ENCODE measurements around the gene DSG1. TPM values are rescaled to one million over a fixed set of nuclear protein-coding genes. Genes with fewer than 3 reads are reported as not detected.

DSG1 gene
- total and polyA plus RNA-seq, 2 of the 13 experiments (the other 11 are each of a cell fraction or from before 2014, with no cell fraction given), result 0.04 TPM; not detected in 1

DNA sequence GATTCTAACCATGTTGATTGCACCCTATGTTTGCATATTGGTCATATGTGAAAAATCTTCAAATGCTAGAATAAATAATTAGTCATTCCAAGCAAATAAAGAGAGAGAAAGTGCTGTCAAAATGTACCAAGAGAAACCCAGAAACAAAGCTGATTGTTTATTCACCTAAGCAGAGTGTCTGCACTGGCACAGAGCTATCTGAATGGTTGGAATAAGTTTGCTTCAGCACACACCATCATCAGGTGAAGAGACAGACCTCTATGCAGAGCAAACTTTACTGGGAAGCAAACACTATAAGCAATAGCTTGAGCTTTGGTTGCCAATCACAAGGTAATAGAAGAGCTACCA lies 84.0 kb downstream of the DSG1 start (continued):
- TF ChIP-seq HNRNPUL1 (IDR thresholded peaks at IDR 0.05; ENCODE audit: low read depth, low read length), result 0 out of 2 replicates have a peak, but pooled peaks have one; percentile 1
- no peak for TF ChIP-seq LCORL (IDR thresholded peaks at IDR 0.05)
- TF ChIP-seq LCORL (CRISPR knock-in tag; IDR thresholded peaks at IDR 0.05), result 0 out of 2 replicates have a peak, but pooled peaks have one; percentile 19
- TF ChIP-seq FOSL2 (CRISPR knock-in tag; IDR thresholded peaks at IDR 0.05), result peak; percentile 55

DNA sequence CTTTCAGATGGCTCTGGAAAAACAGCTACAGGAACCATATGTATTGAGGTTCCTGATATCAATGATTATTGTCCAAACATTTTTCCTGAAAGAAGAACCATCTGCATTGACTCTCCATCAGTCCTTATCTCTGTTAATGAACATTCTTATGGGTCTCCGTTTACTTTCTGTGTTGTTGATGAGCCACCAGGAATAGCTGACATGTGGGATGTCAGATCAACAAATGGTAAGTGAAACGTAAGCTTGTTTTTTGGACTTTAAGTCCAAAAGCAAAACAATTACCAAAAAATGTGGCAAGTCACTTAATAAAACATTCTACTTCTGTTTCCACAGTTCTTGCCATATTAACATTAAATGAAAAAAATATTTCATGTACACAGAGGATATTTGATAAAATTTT lies 85.4 kb downstream of the DSG1 start:
- DNase-seq (ENCODE audit: low spot score) (peak; percentile 12), ATAC-seq (no peak), FAIRE-seq (no peak)
- BruUV-seq (replicated peaks), result no TSS peak
- ChIA-PET CTCF (ENCODE audit: low intra/inter-chr PET ratio, low total read pairs) (no interaction called here), POLR2A (interaction anchor here (1.3 to 2.5 kb wide), 2 partner anchors 17 to 107 kb away, joined by 4 to 7 read pairs; no protein-coding TSS in a partner anchor)
- Histone ChIP-seq H3K9ac (ENCODE audit: insufficient read depth, low read depth, low read length) (no peak overlapping the region), H4K20me1 (ENCODE audit: insufficient read depth, low read length) (no peaks in the 10 kb centered on the region), H3K4me2 (ENCODE audit: low read depth, low read length) (no peak overlapping the region), H3K79me2 (ENCODE audit: insufficient read depth, low read length) (no peaks in the 10 kb centered on the region), H3K27ac (ENCODE audit: extremely low read length, insufficient read depth, low read length) (no peak overlapping the region), H3K4me3 (replicated peaks in 1 of 3; ENCODE audit: insufficient read depth in 1 of 3, low read depth in 2 of 3, low read length in 3 of 3) (no peak overlapping the region), H3K27me3 (ENCODE audit: control insufficient read depth in 1 of 2, insufficient read depth in 2 of 2, low read length in 2 of 2) (no peaks in the 10 kb centered on the region), H3K4me1 (ENCODE audit: insufficient read depth, low read length) (peaks cover 60% of the 10 kb centered on the region), H3K36me3 (replicated peaks in 1 of 2; ENCODE audit: control insufficient read depth in 1 of 2, insufficient read depth in 2 of 2, low read length in 2 of 2) (no peaks in the 10 kb centered on the region), H3K9me3 (ENCODE audit: low read length) (no peaks in the 10 kb centered on the region), H2AFZ (ENCODE audit: low read length) (no peak overlapping the region)
- in situ Hi-C loops (cut with HindIII; ENCODE audit: extremely low pct_ligation_motif_present, low pct_unique_long_range_greater_than_20kb) (no loop called here), intact Hi-C loops (cut with micrococcal nuclease; ENCODE audit: unreplicated experiment) (loop anchor here (2.0 kb wide), 1 partner anchor 159 kb away; no protein-coding TSS in a partner anchor)
- 45% methylated on average over 2 of the region's 2 CpGs for WGBS (ENCODE audit: low lambda C conversion rate)
- TF ChIP-seq MAFK (conservative IDR thresholded peaks at IDR 0.05 in 1 of 2, IDR thresholded peaks at IDR 0.05 in 1 of 2; ENCODE audit: low read length in 2 of 2) (0 out of 4 replicates have a peak, but pooled peaks of 1 of the 2 experiments have one; percentile 5), MLLT10 (CRISPR knock-in tag; IDR thresholded peaks at IDR 0.05) (no peak), FOXP1 (IDR thresholded peaks at IDR 0.05) (no peak), FOXP1 (CRISPR knock-in tag; IDR thresholded peaks at IDR 0.05) (peak; percentile 49; the same call in 1 of the 2 replicates), MED1 (CRISPR knock-in tag; IDR thresholded peaks at IDR 0.05) (peak; percentile 39; the same call in 1 of the 2 replicates), HOXA3 (CRISPR knock-in tag; IDR thresholded peaks at IDR 0.05) (no peak), PHB2 (IDR thresholded peaks at IDR 0.05; ENCODE audit: partially characterized antibody) (no peak), MEF2D (CRISPR knock-in tag; IDR thresholded peaks at IDR 0.05) (no peak)
- TF ChIP-seq, protein P1, sequence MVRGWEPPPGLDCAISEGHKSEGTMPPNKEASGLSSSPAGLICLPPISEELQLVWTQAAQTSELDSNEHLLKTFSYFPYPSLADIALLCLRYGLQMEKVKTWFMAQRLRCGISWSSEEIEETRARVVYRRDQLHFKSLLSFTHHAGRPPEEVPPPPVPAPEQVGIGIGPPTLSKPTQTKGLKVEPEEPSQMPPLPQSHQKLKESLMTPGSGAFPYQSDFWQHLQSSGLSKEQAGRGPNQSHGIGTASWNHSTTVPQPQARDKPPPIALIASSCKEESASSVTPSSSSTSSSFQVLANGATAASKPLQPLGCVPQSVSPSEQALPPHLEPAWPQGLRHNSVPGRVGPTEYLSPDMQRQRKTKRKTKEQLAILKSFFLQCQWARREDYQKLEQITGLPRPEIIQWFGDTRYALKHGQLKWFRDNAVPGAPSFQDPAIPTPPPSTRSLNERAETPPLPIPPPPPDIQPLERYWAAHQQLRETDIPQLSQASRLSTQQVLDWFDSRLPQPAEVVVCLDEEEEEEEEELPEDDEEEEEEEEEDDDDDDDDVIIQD (CRISPR knock-in tag; IDR thresholded peaks at IDR 0.05; ENCODE audit: low read depth), result no peak; the same call in 1 of the 2 replicates

Small RNA genes lying within 50 kb of the gene (small RNA-seq; reads per million reads assigned to genes)
- gene RF00019 (ENCODE audit: insufficient read depth in 2 of 3, insufficient read length in 3 of 3, low read depth in 2 of 3, low replicate concordance in 1 of 3) (0 reads per million in 3 experiments), gene RNU6-167P (ENCODE audit: insufficient read depth in 2 of 3, insufficient read length in 3 of 3, low read depth in 2 of 3, low replicate concordance in 1 of 3) (0 reads per million in 3 experiments)

Other genes with a start within 250 kb of the DSG1 start
- gene DSC2, start 215.7 kb upstream of the DSG1 start, total RNA-seq (2016; rRNA removed; fragmentation: Illumina TruSeq; extraction: Trizol), result 19.6 and 24.9 TPM in 2 replicates
- gene DSC2, start 215.7 kb upstream of the DSG1 start, polyA plus RNA-seq (2011; rRNA removed), result 7.2 and 7.9 TPM in 2 replicates
- gene DSC1, start 155.3 kb upstream of the DSG1 start, total RNA-seq (2016; rRNA removed; fragmentation: Illumina TruSeq; extraction: Trizol), result not detected in 2 replicates
- not detected in 2 replicates for gene DSC1, start 155.3 kb upstream of the DSG1 start, polyA plus RNA-seq (2011; rRNA removed)
- not detected in 2 replicates for gene DSG4, start 58.6 kb downstream of the DSG1 start, total RNA-seq (2016; rRNA removed; fragmentation: Illumina TruSeq; extraction: Trizol)
- 0.04 and 0.07 TPM in 2 replicates for gene DSG4, start 58.6 kb downstream of the DSG1 start, polyA plus RNA-seq (2011; rRNA removed)
- gene DSG3, start 129.6 kb downstream of the DSG1 start, total RNA-seq (2016; rRNA removed; fragmentation: Illumina TruSeq; extraction: Trizol), result not detected in 2 replicates
- not detected in 2 replicates for gene DSG3, start 129.6 kb downstream of the DSG1 start, polyA plus RNA-seq (2011; rRNA removed)
- 23.3 and 24.4 TPM in 2 replicates for gene DSG2, start 180.0 kb downstream of the DSG1 start, total RNA-seq (2016; rRNA removed; fragmentation: Illumina TruSeq; extraction: Trizol)
- 66.7 and 68.7 TPM in 2 replicates for gene DSG2, start 180.0 kb downstream of the DSG1 start, polyA plus RNA-seq (2011; rRNA removed)